Activated naive CD4-positive, alpha-beta T cell treated with anti-CD3 and anti-CD28 coated beads for 36 hours (primary cell): ENCODE data around the gene PCCA. TPM values are rescaled to one million over a fixed set of nuclear protein-coding genes. Genes with fewer than 3 reads are reported as not detected.

ENCODE experiments used
- CTCF ChIA-PET: fragments of 350-600 bp; sonication (Branson Sonifier 250); formaldehyde crosslinking; loops from one replicate; lab custom pipeline; 2021; ENCODE audit warnings: antibody characterized with exemption; lab: Charles Lee
- DNase-seq: peaks from one replicate; pipeline ENCODE4 v3.0.0-alpha.2; 2020
- H3K27ac Mint-ChIP-seq: one replicate; pipeline ENCODE4 v1.8.0; 2021; ENCODE audit warnings: mild to moderate bottlenecking, mixed read lengths
- H3K27me3 Mint-ChIP-seq: one replicate; pipeline ENCODE4 v1.8.0; 2021; ENCODE audit warnings: low read depth, mixed read lengths
- H3K36me3 Mint-ChIP-seq: one replicate; pipeline ENCODE4 v1.8.0; 2021; ENCODE audit warnings: low read depth, mixed read lengths
- H3K4me1 Mint-ChIP-seq: one replicate; pipeline ENCODE4 v1.8.0; 2021; ENCODE audit warnings: low read depth, mixed read lengths
- H3K4me3 Mint-ChIP-seq: one replicate; pipeline ENCODE4 v1.8.0; 2021; ENCODE audit warnings: mild to moderate bottlenecking, moderate library complexity, mixed read lengths
- H3K9me3 Mint-ChIP-seq: one replicate; pipeline ENCODE4 v1.8.0; 2021; ENCODE audit warnings: mixed read lengths
- intact Hi-C: fragments of 100-400 bp; cut with micrococcal nuclease; formaldehyde crosslinking; loops from one replicate; pipeline ENCODE4 v1.15.1; 2023
- total RNA-seq, 2 experiments: library from RNA; stranded (reverse); gene quantifications; one replicate each; pipeline ENCODE4 v1.2.3, GENCODE V29; 2021

The PCCA gene
- total RNA-seq, 2 experiments from 2014 or later: 6.8 to 8.1 TPM

DNA sequence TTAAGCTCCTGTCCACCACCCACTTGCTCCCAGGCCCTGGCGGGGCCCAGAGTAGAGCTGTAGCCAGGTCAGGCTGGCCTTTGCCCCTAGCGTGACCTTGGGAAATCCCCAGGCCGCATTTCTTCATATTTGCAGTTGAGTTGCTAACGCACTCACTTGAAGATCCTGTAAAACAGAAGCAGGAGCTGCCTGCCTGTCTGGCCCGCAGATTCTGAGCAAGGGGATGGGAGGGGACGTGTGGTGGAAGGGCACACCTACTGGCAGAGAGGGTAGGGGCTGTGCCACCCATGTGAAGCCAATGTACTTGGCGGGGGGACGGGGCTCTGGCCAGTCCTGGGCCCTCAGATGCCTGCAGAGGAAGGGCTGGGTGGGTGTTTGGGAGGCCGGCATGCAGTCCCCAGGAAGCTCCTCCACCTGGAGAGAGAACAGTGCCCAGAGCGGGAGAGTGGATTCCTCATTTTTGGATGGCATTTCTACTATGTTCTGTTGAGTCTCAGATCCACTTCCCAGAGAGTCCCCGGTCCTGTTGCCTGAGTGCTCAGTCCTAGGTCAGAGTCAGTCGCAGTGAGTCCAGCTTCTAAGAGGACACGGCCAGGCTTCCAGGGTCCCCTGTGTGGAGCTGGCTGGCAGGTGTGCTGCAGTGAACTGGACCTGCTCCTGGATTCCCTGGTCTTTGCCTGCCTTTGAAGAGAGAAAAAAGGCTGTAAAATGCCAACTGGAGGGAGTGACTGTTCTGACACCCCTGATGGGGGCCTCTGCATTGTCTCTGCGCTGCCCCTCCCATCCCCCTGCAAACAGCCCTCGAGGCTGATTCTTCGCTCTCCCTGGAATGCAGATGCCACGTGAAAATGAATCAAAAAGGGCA, 436.8 kb downstream of the PCCA start:
- DNase-seq: no peak
- Mint-ChIP-seq H3K36me3 (peaks cover 5% of the 10 kb centered on the region), H3K27me3 (no peaks in the 10 kb centered on the region), H3K4me3 (no peak overlapping the region), H3K9me3 (no peaks in the 10 kb centered on the region), H3K4me1 (peaks cover 4% of the 10 kb centered on the region), H3K27ac (no peak overlapping the region)
- CTCF ChIA-PET: interaction anchor here (0.6 to 1.6 kb wide), 3 partner anchors 12 to 897 kb away, joined by 3 to 4 read pairs (median 3); no protein-coding TSS in a partner anchor
- intact Hi-C loops: no loop called here

DNA sequence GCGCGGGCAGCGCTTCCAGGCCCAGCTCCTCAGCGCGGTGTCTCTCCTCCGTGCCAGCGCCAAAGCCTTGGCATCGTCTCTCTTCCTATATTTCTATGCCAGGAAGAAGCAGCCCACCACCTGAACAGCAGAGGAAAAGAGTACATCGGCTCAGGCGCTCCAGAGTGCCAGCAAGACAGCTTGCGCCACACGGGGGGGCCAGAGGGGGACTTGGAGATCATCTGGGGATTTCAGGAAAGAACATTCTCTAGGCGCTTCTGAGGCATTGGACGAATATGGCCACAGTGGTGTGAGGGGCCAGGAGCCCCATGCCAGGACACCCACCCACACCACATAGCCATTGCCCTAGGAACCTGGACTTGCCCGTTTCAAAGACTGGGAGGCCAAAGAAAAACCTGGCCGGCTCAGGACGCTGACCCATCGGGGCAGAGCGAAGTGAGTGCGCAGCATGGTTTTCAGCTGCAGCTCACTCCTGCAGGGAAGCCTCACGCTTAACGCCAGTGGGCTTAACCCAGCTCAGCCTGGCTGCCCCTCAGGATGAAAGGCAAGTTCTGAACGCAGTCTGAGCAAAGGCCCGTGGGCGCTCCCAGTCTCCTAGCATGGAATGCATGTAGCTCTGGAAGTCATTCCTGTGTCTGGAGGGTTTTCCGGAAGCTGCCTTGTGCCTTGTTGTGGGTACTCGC, 437.6 kb downstream of the PCCA start:
- no peaks in the 10 kb centered on the region for H3K9me3 Mint-ChIP-seq
- H3K4me1 Mint-ChIP-seq: peaks cover 2% of the 10 kb centered on the region
- no peak overlapping the region for H3K4me3 Mint-ChIP-seq
- H3K27ac Mint-ChIP-seq: no peak overlapping the region
- no peak for DNase-seq
- intact Hi-C loops: no loop called here
- CTCF ChIA-PET: interaction anchor here (0.7 kb wide), 1 partner anchor 898 kb away, joined by 3 read pairs; no protein-coding TSS in a partner anchor
- H3K36me3 Mint-ChIP-seq: peaks cover 5% of the 10 kb centered on the region
- H3K27me3 Mint-ChIP-seq: no peaks in the 10 kb centered on the region

DNA sequence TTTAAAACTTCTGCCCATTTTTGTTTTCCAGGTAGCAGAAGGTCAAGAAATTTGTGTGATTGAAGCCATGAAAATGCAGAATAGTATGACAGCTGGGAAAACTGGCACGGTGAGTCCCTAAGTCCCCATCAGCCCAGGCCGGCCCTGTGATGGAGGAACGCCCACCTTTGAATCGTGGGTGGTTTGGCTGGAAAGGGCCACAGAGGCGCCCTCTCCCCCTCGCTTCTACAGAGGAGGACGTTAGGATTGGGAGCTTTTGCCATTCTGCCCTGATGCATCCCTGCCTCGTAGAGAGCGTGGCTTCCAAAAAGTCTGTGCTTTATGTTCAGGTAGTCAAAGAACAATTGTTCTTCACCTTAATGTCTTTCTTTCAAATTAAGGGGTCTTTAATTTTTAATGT, 438.8 kb downstream of the PCCA start:
- H3K9me3 Mint-ChIP-seq: no peaks in the 10 kb centered on the region
- peaks cover 5% of the 10 kb centered on the region for H3K36me3 Mint-ChIP-seq
- DNase-seq: no peak
- H3K27ac Mint-ChIP-seq: no peak overlapping the region
- CTCF ChIA-PET: no interaction called here
- no peaks in the 10 kb centered on the region for H3K27me3 Mint-ChIP-seq
- H3K4me3 Mint-ChIP-seq: no peak overlapping the region
- intact Hi-C loops: no loop called here
- H3K4me1 Mint-ChIP-seq: no peaks in the 10 kb centered on the region

DNA sequence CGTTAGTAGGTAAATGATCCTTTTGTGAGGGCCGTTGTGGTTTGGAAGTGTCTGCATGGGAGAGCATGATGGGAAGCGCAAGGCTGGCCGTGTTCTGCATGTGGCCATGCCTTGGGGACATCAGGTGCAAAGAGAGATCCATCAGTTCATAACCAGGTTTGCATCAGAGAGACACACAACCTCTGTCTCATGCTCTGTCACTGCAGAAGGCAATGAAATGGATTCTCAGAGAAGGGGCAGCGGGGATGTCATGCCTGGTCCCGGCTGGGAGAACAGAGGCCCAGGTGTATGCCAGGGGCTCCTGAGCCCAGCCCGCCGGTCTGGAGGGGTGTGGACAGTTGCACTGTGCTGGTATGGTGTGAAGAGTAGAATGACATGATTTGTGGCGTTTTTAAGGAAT, 439.5 kb downstream of the PCCA start:
- no peaks in the 10 kb centered on the region for H3K9me3 Mint-ChIP-seq
- no peak for DNase-seq
- CTCF ChIA-PET: no interaction called here
- no peaks in the 10 kb centered on the region for H3K27me3 Mint-ChIP-seq
- no peak overlapping the region for H3K27ac Mint-ChIP-seq
- no peak overlapping the region for H3K4me3 Mint-ChIP-seq
- intact Hi-C loops: no loop called here
- peaks cover 5% of the 10 kb centered on the region for H3K36me3 Mint-ChIP-seq
- H3K4me1 Mint-ChIP-seq: no peaks in the 10 kb centered on the region

DNA sequence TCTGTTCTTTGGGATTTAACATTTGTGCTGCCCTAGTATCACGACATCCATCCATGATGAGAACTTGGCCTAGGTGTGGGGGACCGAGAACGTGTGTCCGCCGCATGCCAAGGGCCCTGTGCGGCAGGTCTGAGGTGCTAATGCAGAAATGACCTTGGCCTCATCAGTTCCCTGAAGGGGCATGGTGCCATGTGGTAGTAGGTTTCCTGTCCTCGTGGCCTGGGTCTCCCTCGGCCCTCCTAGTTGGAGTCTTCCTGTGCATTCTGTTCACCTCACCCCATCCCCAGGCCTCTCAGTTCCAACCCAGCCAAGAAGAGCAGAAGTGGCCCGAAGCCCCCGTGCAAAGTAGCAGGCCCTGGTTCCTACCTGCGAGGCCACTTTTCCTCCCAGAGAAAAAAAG, 439.9 kb downstream of the PCCA start:
- Mint-ChIP-seq H3K27ac (no peak overlapping the region), H3K4me1 (no peaks in the 10 kb centered on the region), H3K36me3 (peaks cover 5% of the 10 kb centered on the region), H3K4me3 (no peak overlapping the region), H3K9me3 (no peaks in the 10 kb centered on the region), H3K27me3 (no peaks in the 10 kb centered on the region)
- DNase-seq: no peak
- CTCF ChIA-PET: no interaction called here
- intact Hi-C loops: no loop called here

DNA sequence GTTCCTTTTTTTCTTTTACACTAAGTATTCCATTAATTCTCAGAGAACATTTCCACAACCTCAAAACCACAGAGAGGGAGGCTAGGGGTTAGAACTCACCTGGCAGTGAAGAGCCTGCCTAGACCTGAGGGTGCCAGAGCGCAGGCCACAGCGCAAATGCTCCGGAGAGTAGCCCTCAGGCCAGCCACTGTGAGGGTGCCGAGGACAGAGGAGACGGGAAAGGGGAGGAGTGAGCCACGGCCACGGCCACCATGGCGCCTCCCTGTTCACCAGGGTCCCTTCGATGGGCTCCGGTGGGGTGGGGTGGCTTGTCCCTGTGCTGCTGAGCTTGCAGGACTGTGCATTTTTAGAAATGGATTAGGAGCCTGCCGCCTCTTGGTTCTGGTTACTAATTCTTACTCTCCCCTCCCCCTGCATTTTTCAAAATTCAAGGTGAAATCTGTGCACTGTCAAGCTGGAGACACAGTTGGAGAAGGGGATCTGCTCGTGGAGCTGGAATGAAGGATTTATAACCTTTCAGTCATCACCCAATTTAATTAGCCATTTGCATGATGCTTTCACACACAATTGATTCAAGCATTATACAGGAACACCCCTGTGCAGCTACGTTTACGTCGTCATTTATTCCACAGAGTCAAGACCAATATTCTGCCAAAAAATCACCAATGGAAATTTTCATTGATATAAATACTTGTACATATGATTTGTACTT, 440.9 kb downstream of the PCCA start:
- Mint-ChIP-seq H3K4me3 (no peak overlapping the region), H3K4me1 (no peaks in the 10 kb centered on the region), H3K9me3 (no peaks in the 10 kb centered on the region), H3K36me3 (peaks cover 5% of the 10 kb centered on the region), H3K27me3 (no peaks in the 10 kb centered on the region), H3K27ac (no peak overlapping the region)
- intact Hi-C loops: no loop called here
- CTCF ChIA-PET: interaction anchor here (1.0 to 1.2 kb wide), 2 partner anchors 15 to 873 kb away, joined by 3 read pairs; no protein-coding TSS in a partner anchor
- DNase-seq: no peak

DNA sequence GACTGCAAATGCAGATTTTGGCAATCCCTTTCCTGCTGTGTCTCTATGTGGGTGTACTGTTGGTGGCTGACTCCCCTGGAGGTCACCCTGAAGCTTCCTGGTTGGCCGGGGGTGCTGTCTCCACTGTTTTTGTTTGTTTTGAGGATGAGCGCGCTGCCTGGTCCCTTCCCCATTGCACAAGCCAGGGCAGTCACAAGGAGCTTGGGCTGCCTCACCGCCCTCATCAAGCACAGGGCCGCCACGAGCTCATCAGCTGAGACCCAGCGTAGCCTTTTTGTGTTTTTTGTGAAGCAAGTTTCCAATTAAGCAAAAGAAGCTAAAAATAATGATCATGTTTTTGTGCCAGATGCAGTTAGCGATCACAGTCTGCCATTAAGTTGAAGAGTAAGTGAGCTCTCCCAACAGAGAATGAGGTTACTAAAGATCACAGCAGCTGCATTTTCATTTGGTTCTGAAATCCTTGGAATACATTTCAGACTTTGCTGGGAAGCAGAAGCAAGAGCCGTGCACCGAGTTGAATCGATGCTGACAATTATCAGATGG, 441.8 kb downstream of the PCCA start:
- Mint-ChIP-seq H3K36me3 (peaks cover 5% of the 10 kb centered on the region), H3K4me1 (no peaks in the 10 kb centered on the region), H3K9me3 (no peaks in the 10 kb centered on the region), H3K4me3 (no peak overlapping the region), H3K27me3 (no peaks in the 10 kb centered on the region), H3K27ac (no peak overlapping the region)
- intact Hi-C loops: no loop called here
- CTCF ChIA-PET: interaction anchor here (0.8 to 1.2 kb wide), 3 partner anchors 16 to 874 kb away, joined by 3 read pairs; no protein-coding TSS in a partner anchor
- DNase-seq: no peak

DNA sequence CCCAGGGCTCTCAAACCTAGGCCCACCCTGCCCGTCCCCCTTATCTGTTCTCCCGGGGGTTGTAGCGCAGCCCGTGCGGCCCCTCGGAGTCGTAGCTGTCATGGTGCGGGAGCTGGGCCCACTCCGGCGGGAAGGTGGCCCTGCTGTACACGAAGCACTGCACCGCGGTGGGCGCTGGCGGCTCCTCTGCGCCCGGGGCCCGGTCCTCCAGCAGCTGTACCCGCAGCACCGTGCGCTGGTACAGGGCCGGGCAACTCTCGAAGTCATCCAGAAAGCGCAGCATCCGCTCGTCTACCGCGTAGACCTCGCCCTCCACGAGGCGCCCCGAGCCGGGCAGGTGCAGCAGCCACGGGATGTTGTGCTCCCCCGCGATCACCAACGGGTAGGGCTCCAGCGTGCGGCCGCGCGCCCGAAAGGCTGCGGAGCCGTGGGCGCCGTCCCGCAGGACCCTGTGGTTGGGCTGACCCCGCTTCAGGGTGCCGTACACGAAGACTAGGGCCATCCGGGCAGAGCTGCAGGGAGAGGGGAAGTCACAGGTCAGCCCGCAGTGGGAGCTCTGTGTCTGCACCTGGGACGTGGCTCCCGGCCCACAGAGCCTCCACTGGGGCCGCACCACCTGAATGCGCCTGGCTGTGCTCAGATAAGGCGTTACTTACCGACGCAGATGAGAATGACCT, 443.3 kb downstream of the PCCA start:
- H3K9me3 Mint-ChIP-seq: no peaks in the 10 kb centered on the region
- peaks cover 5% of the 10 kb centered on the region for H3K4me1 Mint-ChIP-seq
- CTCF ChIA-PET: interaction anchor here (0.7 kb wide), 1 partner anchor 17 kb away, joined by 3 read pairs; no protein-coding TSS in a partner anchor
- H3K27ac Mint-ChIP-seq: no peak overlapping the region
- H3K36me3 Mint-ChIP-seq: peaks cover 5% of the 10 kb centered on the region
- H3K4me3 Mint-ChIP-seq: no peak overlapping the region
- DNase-seq: no peak
- intact Hi-C loops: no loop called here
- H3K27me3 Mint-ChIP-seq: no peaks in the 10 kb centered on the region

DNA sequence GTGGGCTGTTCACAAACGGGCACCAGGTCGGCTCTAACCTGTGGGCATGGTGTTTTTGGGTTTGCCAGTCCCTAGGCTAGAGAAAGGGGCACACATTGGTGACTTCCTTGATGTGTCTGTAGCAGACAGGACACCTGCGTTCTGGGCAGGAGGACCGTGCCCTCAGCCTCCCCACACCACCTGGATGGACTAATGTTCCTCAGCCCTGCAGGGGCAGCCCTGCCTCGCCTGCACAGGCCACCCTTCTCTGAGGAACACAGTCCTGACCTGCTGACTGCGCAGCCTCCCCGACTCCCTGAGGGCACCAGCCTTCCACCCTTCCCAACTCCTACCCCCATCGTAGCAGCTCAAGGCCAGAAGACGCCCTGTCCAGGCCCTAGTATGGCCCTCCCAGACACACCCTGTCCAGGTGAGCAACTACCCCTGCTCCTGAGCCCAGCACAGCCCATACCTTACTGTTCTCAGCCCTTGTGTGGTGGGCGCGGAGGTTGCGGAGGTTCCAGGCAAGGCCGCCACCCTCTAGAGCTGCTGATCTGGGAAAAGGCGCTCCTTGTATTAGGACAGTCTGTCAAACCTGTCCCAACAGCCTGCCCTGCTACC, 444.0 kb downstream of the PCCA start:
- peaks cover 12% of the 10 kb centered on the region for H3K4me1 Mint-ChIP-seq
- peaks cover 5% of the 10 kb centered on the region for H3K36me3 Mint-ChIP-seq
- no peak overlapping the region for H3K4me3 Mint-ChIP-seq
- no peak for DNase-seq
- no peaks in the 10 kb centered on the region for H3K9me3 Mint-ChIP-seq
- CTCF ChIA-PET: interaction anchor here (0.7 kb wide), 1 partner anchor 18 kb away, joined by 3 read pairs; no protein-coding TSS in a partner anchor
- no peaks in the 10 kb centered on the region for H3K27me3 Mint-ChIP-seq
- no peak overlapping the region for H3K27ac Mint-ChIP-seq
- intact Hi-C loops: no loop called here

DNA sequence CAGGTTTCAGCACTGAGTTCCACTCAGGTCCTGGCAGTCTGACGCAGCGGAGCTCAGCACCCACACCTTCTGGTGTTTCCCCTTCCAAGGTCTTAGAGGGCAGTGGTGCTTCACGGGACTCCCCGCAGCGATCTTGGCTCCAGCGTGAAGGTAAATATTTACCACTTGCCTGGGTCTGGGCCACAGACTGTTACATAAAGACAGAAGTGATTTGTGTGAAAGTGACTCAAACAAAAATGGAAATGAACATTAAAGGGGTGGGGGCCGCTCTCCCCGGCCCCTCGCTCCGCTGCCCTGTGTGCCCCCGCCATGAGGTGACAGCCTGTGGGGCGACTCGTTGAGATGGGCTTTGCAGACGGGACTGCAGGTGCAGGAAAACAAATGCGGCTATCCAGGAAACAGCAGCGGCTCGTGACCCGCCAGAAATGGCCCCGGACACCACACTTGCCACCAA, 444.7 kb downstream of the PCCA start:
- Mint-ChIP-seq H3K36me3 (peaks cover 5% of the 10 kb centered on the region), H3K27me3 (no peaks in the 10 kb centered on the region), H3K9me3 (no peaks in the 10 kb centered on the region), H3K4me3 (no peak overlapping the region), H3K4me1 (peaks cover 19% of the 10 kb centered on the region), H3K27ac (no peak overlapping the region)
- no peak for DNase-seq
- CTCF ChIA-PET: no interaction called here
- intact Hi-C loops: no loop called here

DNA sequence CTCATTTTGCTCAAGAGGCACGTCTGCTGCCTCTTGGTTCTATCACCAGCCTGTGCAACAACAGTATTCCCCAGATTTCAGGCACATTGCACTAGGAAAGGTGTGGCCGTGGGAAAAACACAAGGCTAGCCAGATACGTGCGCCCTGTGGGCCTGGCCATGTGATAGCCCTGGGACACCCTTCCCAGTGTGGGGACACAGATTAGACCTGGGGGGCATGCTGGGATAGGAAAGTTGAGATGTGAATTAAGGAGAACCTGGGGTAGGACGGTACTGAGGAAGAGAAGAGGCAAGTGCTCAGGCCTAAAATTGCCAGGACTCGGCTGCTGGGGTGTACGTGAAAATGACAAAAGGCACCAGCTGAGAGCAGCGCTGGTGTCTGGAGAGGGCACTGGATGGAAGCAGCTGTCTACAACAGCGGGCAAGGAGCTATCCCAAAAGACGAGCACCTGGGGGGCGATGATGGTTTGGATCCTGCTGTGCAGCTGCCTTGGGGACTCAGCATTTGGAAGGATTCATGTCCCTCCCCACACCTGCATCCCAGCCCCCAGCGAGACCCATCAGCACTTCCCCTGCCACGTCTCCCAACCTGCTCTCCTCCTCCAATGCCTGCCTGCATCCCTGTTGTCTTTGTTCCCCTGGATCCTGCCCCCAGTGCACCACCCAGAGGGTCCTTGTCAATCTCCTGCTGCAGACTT, 445.4 kb downstream of the PCCA start:
- H3K9me3 Mint-ChIP-seq: no peaks in the 10 kb centered on the region
- H3K27ac Mint-ChIP-seq: no peak overlapping the region
- no peak overlapping the region for H3K4me3 Mint-ChIP-seq
- H3K4me1 Mint-ChIP-seq: peaks cover 26% of the 10 kb centered on the region
- H3K36me3 Mint-ChIP-seq: peaks cover 3% of the 10 kb centered on the region
- no peak for DNase-seq
- intact Hi-C loops: no loop called here
- CTCF ChIA-PET: no interaction called here
- H3K27me3 Mint-ChIP-seq: no peaks in the 10 kb centered on the region
